ENCODE measurements around the gene CTXND1.

CTXND1 gene

DNA sequence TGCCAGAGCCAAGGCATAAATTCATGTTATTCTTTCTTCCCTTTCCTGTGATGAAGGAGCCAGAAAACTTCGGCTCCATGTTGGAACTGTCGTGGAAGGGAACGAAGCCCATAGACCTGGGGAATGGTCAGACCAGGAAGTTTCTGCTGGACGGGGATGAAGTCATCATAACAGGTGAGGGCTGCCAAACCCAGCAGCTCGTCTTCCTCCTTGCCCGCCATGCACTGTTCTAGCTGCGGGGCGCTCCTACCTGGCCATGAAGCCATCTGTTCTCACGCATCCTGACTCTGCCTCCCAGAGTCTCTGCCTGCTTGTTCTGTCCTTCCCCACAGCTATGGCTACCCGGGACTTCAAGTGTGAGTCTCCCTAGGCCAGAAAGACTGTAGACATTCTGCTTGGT, 71.0 kb downstream of the CTXND1 start:
- no peak for DNase-seq (ENCODE audit: low read depth)

DNA sequence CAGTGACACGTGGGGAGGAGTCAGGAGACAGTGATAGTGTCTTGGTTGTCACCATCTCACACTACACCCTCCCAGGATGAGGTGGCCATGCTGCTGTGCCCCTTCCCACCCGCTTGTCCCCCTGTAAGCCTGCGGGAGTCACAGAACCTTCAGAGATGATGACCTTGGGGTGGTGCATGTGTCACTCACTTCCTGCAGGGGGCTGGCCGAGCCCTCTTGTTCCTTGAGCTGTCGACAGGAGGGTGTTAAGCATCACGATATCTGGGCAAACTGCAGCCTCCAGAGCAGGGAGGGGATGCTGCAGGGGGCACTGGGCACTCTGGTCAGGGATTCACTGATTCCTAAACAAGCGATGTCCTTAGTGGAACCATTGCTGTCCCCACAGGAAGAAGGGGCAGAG, 71.5 kb downstream of the CTXND1 start:
- DNase-seq (ENCODE audit: low read depth) = no peak

DNA sequence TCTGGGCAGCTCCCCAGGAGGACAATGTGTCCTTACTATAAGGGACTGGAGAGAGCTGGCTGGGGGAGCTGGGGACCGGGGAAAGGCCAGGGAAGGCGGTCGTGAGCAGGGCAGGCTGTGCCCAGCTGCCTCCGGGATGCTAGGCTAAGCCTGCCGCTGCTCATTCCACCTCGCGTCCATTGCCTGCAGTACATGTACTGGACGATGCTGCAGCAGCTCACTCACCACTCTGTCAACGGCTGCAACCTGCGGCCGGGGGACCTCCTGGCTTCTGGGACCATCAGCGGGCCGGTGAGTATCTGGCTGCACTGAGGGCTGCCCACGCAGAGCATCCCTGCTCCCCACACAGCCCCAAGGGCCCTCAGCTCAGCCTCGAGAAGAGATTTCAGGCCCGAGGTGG, 72.1 kb downstream of the CTXND1 start:
- no peak for DNase-seq (ENCODE audit: low read depth)

DNA sequence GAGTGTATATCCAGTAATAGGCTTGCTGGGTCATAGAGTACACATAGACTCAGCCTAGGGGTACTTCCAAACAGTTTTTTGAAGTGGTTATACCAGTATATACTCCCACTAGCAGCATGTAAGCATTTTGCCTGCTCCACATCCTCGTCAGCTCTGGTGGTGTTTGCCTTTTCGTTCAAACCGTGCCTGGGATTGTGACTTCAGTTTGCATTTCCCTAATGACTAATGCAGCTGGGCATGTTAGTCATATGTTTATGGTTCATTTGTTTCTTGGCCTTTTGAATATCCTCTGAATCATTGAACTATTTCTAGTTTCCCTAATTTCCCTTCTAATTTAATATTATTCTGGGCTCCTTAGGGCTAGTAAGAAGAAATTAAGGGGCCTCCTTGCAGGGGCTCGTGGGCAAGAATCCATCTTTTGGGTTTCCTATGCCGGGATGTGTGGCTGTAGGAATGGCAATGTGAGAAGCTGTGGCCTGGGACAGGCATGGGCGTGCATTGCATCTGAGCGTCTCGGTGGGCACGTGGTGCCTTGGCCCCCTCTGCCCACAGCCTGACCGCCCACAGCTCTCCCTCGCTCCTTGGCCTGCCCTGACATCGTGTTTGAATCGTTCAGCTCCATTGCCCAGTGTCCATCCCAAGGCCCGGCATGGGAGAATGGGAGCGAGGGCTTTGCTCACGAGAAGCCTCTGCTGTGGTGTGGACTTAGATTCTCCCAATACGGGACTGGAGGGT, 72.8 kb downstream of the CTXND1 start:
- peak; percentile 90 for DNase-seq (ENCODE audit: low read depth)

DNA sequence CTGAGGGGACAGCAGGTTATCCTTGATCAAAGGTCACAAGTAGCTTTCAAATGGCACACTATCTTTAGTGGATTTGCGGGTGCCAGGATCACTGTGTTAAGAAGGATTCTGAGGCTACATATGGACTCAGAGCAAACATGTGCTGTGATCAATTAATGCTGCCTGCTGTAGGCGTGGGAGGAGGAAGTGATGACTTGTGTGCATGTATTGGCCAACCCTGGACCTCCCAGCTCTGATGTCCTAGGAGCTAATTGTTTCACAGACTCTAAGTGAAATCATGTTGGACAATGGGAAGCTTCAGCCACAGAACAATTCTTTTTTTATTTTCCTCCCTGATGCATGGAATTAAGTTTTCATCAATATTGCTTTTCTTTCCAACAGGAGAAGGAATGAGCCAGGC, 74.9 kb downstream of the CTXND1 start:
- DNase-seq (ENCODE audit: low read depth) = no peak

DNA sequence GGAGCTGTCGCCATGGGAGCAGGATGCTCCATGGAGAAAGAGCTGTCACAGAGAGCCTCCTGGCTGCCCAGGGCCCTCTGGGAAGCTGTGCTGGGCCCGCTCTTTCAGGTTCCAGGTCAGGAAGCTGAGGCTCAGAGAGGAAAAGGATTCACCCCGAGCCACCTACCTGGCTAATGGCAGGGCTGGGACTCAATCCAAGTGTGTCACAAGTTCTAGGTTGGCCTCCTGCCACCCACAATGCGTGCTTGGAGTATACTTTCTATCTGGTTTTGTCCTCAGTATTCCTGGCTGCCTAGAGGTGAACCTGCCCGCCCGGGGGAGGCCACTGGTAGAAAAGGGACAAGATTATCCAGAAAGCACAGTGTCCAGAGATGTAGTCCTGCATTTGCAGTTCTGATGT, 75.6 kb downstream of the CTXND1 start:
- no peak for DNase-seq (ENCODE audit: low read depth)

DNA sequence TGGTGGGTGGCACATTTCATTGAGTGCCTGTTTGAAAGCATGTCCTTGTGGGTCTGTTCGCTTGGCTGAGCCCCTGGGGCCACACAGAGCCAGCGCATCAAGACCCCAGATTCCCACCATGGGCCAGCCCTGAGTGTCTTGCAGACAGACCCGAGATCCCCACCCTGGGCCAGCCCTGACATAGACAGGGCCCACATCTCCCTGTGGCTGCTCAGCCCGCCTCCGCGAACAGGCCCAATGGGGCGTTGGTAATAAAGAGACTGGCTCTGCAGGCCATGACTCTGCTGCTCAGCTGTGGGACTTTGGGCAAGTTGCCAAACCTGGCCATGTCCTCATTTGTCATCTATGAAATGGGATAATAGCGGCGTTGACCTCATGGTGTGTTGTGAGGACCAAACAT, 76.6 kb downstream of the CTXND1 start:
- DNase-seq (ENCODE audit: low read depth) = no peak

DNA sequence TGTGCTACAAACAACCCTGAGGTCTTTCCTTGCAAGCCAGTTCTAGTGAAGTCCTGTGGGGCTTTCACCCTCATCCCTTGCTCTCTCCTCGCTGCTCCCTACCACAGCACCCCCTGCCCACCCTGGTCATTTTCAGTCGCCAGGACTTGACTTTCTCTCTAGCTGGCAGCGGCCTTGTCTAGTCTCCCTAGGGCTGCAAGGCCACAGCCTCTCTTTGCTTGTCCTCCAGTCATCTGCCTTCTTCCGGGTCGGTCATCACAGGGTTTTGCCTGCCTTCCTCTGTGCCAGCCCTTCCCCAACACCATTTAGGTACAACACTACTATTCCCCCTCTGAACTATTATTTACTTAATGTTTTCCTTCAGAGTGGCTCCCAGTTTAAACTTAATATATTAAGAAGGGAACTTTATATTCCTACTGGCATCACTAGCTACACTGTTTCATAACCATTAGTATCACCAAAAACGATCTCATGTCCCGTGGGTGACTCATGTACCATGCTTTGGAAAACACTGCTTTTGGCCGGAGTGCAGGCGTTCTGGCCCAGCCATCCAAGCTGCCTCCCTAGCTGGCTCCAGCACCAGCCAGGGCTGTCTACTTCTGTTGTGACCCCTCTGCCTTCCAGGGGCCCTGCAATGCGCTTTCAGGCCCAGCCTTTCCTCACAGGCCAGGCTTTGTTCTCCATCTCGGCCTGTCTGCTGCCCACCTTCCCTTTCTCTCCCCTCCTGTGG, 77.8 kb downstream of the CTXND1 start:
- peak; percentile 87 for DNase-seq (ENCODE audit: low read depth)

DNA sequence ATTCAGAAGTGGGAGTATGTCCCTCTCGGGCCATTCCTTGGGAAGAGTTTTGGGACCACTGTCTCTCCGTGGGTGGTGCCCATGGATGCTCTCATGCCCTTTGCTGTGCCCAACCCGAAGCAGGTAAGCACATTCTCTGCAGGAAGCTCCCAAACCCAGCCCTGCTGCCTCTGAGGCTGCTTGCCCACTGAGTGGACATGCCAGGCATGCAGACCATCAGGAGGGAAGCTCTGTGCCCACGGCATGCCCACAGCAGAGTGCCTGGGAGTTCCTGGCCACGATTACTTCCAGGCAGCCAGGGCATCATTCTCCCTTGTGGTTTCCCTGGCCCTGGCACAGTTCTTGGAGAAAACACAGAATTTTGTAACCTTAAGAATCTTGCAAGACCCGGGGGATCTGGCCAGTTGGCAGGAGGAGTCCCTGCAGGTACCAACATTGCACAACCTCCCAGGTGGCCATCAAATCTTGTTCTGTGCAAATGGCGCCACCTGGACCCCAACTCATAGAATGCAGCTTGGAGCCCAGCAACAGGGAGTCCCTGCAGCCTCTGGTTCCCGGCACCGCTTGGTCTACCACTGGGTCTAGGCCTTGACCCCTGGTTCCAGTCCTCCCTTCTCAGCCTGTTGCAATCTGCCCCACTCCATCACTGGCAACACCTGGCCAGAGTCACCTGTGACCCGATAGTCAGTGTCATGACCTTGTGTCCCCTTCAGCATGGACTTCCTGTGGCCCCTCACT, 78.8 kb downstream of the CTXND1 start:
- peak; percentile 16 for DNase-seq (ENCODE audit: low read depth)

DNA sequence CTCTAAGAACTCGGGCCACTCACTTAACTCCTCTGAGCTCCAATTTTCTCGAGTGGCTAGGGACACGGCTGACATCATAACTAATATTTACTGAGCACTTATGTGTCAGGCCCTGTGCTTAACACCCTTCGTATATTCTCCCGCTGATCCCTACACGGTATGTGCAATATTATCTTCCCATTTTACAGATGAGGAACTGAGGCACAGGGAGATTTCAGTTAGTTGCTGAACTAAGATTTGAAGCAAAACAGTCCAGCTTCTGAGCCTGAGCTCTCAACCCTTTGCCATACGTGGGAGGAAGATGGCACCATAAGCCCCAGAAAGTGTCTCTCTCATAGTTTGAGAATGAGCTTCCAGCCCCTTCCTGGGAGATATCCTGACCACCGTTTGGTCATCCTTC, 79.6 kb downstream of the CTXND1 start:
- DNase-seq (ENCODE audit: low read depth) = no peak

DNA sequence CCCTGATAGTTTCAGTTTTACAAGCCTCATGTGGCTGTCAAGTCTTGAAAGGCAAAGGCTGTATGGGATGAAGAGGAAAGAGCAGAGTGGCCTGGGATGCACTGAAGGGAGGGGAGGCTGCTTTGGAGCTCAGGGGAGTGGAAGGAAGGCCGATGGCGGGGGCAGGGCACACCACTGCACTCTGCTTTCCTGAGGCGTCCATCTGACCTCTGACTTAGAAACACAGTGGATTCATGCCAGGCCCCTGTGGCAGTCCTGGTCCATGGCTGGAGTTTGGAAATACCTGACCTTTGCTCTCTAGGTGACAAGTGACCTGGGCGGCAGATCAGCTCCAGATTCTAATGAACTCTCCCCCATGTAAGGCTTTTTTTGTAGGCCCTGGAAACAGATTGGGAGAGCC, 80.2 kb downstream of the CTXND1 start:
- no peak for DNase-seq (ENCODE audit: low read depth)

DNA sequence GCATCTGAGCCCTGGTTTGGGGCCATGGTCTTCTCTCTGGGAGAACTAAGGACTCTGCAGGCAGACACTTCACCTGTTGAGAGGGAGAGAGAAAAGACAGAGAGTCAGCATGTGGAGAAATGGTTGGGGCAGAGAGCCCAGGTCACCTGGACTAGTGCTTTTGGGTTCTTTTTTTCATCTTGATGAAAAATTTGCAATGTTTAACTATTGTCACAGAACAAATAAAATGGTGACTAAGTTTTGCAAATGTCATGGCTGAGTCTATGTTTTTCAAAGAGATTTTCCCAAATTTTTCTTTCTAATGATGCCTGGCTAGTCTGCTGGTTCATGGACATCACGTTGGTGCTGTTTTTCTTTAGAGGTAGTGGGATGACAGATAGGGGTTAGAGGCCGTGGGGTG, 81.4 kb downstream of the CTXND1 start:
- no peak for DNase-seq (ENCODE audit: low read depth)

DNA sequence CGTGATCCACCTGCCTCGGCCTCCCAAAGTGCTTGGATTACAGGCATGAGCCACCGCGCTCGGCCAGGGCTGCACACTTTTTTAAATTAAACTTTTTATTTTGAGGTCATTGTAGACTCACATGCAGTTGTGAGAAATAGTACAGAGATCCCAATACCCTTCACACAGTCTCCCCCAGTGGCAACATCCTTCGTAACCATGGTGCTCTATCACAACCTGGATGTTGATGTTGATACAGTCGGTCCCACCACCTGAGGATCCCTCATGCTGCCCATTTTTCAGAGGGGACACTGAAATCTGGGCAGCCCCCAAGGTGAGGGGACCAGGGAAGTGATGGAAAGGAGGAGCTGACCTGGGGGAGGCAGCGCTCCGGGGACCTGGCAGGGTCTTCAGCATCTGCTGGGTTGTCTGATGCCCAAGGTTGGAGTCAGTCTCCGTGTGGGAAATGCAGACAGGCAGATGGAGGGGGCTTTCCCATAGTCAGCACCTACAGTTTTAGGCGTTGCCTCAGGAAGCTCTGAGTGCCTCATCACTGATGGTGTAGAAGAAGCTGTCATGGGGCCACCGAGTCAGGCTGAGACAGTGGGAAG, 82.2 kb downstream of the CTXND1 start:
- no peak for DNase-seq (ENCODE audit: low read depth)

DNA sequence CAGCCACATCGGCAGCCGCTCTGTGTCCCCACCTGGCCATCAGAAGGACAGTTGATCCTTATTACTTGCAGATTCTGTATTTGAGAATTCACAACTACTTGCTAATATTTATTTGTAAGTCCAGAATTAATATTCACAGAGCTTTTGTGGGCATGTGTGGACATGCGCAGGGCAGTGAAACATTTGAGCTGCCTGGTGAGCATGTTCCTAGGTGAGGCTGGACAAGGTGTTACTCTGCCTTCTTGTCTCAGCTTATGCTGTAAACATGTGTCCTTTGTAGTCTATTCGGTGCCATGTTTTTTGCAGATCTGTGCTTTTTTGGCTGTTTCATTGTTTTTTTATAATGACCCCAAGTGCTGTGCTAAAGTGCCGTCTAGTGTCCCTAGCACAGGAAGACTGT, 83.6 kb downstream of the CTXND1 start:
- no peak for DNase-seq (ENCODE audit: low read depth)

DNA sequence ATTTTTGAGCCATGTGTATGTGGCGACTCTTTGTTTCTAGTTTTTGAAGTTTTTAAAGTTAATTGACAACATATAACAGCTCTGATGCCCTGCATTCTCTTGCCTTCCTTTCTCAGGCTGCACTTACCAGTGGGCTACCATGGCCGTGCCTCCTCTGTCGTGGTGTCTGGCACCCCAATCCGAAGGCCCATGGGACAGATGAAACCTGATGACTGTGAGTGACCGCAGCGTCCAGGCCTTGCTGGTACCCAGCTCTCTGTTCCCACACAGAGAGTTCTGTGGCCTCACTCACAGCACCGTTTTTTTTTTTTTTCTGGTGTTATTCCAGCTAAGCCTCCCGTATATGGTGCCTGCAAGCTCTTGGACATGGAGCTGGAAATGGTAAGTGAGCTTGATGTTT, 84.1 kb downstream of the CTXND1 start:
- no peak for DNase-seq (ENCODE audit: low read depth)

DNA sequence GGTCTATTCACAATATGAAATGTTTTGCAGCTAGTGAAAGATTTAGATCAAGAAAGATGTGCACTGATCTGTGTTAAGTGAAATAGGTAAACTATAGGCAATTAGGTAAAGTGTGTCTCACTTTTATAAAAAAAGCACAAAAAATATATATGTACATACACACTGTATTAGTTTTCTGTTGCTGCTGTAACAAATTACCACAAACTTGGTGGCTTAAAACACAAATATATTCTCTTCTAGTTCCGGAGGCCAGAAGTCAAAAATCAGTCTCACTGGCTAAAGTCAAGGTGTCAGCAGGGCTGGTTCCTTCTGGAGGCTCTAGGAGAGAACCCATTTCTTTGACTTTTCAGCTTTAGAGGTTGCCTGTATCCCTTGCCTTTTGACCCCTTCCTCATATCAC, 88.1 kb downstream of the CTXND1 start:
- no peak for DNase-seq (ENCODE audit: low read depth)

DNA sequence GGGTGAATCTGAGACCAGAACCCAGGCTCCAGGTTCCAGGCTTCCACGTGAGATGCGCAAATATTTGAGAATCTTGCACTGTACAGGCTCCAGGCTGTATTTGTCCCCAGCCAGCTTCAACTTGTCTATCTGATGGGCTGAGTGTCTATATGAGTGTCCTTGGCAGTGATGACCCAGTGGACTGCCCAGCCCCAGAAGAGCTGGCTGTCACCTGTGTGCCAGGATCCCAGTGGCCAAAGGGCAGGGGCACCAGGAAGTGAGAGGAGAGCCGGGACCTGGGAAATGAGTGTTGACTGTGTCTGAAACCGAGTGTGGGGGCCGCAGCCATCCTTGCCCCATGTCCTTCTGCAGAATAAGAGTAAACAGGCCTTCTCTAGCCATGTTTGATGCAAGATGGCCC, 88.8 kb downstream of the CTXND1 start:
- no peak for DNase-seq (ENCODE audit: low read depth)

DNA sequence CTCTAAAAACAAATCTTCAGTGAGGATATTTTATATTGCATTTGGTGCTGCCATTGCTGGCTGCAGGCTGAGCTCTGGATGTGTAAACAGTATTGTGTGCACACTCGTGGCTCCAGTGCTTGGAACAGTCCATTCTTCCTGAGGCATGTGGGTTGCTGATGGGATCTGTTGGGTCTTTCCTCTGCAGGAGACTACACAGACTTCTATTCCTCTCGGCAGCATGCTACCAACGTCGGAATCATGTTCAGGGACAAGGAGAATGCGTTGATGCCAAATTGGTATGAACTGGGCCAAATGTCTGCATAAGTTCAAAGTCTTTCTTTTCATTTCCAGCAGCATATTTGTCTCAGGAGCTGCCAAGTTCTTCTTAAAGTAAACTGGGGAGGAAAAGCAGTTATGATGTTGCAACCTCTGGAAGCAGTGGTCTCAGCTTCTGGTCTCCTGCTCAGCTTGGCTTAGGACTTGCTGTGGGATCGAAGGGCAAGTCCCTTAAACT, 89.9 kb downstream of the CTXND1 start:
- no peak for DNase-seq (ENCODE audit: low read depth)

DNA sequence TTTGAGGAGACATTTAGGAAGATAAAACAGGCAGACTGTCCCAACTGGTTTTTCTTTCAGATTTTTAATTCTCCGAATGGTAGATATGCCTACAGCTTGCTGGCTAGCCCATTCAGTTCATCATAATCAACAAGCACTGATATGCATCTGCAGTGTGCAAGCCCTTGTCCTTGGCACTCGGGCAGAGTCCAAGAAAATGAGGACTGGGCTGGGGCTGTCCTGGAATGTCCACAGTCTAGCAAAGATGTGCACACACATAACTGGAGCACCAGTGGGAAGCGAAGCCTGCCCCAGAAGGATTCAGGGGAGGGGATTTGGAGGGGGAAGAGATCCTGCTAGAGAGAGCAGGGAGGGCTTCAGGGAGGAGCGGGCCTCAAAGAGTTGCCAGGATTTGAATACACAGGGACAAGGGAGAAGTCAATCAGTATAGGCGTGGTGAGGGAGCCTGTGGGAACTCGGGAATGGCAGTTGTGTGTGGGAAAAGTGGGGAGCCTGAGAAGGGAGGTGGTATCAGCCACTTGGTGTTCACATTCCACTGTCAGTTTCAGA, 90.5 kb downstream of the CTXND1 start:
- DNase-seq (ENCODE audit: low read depth) = no peak

DNA sequence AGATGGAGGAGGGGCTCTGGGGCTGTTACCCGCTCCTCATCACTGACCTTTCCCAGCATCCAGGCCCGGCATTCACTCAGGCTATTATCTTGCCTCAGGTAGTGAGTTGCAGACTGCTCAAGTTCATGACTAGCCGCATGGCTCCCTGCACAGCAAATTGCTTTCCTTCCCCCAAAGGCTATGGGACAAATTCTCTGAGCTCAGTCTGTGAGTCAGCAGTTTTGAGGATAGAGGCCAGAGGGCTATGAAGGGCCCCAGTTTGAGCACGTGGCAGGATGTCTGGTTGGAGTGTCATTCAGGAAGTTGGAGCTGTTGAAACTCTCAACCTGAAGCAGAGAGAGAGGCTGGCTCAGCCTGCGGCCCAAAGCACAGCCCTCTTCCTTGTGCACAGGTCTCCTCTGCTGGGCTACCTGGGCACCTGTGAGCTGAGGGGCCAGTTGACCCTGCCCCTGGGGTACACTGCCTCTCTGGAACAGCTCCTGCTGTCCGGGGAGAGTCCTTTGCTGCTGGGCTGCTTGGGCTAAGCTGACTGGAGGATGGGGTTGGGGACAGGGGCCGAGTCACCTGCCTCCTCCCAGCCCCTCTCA, 91.3 kb downstream of the CTXND1 start:
- peak; percentile 84 for DNase-seq (ENCODE audit: low read depth)

DNA sequence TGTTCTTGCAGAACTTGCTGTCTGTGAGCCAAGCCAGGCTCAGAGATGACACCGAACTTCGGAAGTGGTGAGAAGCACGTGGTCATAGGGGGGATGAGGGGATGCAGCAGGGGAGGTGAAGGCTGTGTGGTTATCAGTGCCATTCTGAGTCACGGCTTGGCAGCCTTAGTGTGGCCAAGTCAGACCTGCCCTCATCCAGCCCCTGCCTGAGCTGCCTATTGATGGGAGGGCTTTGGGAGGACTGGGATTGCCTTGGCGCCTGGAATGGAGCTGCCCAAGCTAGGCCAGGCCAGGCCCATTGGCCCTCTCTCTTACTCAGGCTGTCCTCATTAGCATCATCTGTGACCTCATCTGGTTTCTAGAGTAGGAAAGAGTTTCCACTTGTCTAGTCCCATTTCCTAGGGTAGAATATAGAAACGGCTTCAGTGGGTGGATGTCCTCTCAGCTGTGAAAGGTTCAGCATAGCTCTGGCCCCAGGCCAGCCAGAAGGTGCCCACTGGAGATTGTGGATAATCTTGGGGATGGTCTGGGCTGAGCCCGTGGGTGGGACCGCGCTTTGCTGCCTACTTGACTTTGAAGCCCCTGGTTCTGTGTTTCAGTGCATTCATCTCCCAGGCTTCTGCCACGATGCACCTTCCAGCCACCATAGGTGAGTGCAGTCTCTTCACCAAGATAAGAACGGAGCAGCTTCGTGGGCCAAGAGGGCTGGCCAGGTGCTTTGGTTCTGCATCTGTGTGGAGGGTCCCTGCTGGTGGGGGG, 92.0 kb downstream of the CTXND1 start:
- no peak for DNase-seq (ENCODE audit: low read depth)

Measured in stromal cell of bone marrow (primary cell).